HUES48 (cell line): ENCODE results near the gene SSB.
"Not testable (repeated sequence)": the region's sequence is repeated elsewhere in the genome, so short reads cannot be mapped to it uniquely, and the experiment has no call there.

Experiments
- H3K27ac ChIP-seq: one replicate; pipeline ENCODE4 v1.7.0; 2013; ENCODE audit warnings: low read depth, low read length, inconsistent platforms
- H3K27me3 ChIP-seq: 2 replicates; pipeline ENCODE4 v1.6.1; 2013; ENCODE audit warnings: mild to moderate bottlenecking, low read length; ENCODE audit not compliant: control insufficient read depth, insufficient read depth
- H3K36me3 ChIP-seq: 2 replicates; pipeline ENCODE4 v1.6.1; 2013; ENCODE audit warnings: low read length; ENCODE audit not compliant: control insufficient read depth, insufficient read depth
- H3K4me1 ChIP-seq: 2 replicates; pipeline ENCODE4 v1.6.1; 2013; ENCODE audit warnings: mild to moderate bottlenecking, low read length; ENCODE audit not compliant: control insufficient read depth, insufficient read depth
- H3K4me3 ChIP-seq: 2 replicates; pipeline ENCODE4 v1.5.1; 2013; ENCODE audit warnings: mild to moderate bottlenecking, low read depth, low read length
- H3K9ac ChIP-seq: 2 replicates; pipeline ENCODE4 v1.6.1; 2013; ENCODE audit warnings: mild to moderate bottlenecking, low read depth, low read length, moderate library complexity
- H3K9me3 ChIP-seq: 2 replicates; pipeline ENCODE4 v1.6.1; 2013; ENCODE audit warnings: low read length; ENCODE audit not compliant: control insufficient read depth, insufficient read depth

The SSB gene

DNA sequence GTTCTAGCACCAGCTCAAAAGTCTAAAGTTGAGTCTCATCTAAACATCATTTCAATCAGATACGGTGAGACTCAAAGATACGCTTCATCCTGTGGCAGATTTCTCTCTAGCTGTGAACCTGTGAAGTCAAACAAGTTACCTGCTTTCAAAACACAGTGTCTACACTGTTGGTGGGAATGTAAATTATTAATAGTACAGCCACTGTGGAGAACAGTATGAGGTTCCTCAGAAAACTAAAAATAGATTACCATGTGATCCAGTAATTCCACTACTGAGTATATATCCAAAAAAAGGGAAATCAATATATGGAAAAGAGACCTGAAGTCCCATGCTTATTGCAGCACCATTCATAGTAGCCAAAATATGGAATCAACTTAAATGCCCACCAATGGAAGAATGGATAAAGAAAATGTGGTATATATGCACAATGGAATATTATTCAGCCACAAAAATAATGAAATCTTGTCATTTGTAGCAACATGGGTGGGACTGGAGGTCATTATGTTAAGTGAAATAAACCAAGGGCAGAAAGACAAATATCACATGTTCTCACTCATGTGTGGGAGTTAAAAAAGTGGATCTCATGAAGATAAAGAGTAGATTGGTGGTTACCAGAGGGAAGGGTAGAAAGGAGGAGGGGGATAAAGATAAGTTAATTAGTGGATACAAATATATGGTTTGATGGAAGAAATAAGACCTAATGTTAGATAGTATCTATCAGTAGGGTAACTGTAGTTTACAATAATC, 40.2 kb downstream of the SSB start:
- Histone ChIP-seq H3K9ac (no peak overlapping the region), H3K4me1 (no peaks in the 10 kb centered on the region), H3K27me3 (no peaks in the 10 kb centered on the region), H3K4me3 (no peak overlapping the region), H3K27ac (no peak overlapping the region), H3K36me3 (no peaks in the 10 kb centered on the region), H3K9me3 (no peaks in the 10 kb centered on the region)

DNA sequence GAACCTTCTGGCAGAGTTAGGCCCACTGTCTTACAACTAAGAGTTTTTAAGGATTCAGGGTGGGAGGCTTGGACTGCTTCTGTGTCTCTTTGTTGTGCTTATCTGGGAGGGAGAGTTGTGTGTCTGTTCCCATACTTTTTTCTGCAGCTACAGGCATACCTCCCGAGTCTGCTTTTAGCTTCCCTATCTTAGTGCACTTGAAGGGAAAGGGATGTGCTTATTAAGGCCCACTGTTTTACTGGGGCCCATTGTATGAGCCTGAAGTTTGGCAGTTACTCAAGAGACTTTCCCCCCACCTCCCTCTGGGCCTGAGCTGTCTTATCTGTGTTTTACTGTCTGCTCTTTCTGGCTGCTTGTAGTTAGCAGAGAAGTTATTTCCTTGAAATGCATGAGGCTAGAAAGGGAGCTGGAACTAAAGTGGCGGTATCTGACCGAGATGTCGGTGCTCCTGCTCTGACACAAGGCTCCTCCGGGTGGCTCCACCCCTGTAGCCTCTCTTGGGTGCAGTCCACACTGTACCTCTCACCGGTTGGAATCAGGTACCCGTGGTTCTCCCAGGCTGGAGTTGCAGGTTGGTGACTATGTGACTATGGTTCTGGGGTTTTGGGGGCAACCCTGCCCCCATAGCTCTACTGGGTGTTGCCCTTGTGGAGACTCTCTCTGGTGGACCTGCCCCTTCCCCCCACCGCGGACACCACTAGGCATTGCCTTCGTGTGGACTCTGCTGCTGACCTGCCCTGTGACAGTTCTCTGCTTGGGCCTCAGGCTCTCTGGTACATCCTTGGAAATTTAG, 41.5 kb downstream of the SSB start:
- Histone ChIP-seq H3K36me3 (no peaks in the 10 kb centered on the region), H3K27me3 (no peaks in the 10 kb centered on the region), H3K4me1 (no peaks in the 10 kb centered on the region), H3K4me3 (no peak overlapping the region), H3K9me3 (no peaks in the 10 kb centered on the region), H3K27ac (no peak overlapping the region), H3K9ac (no peak overlapping the region)

GRCh38 chr2:169840747-169841142, 42.1 kb downstream of the SSB start:
- Histone ChIP-seq H3K4me3 (no peak overlapping the region), H3K4me1 (no peaks in the 10 kb centered on the region), H3K9me3 (no peaks in the 10 kb centered on the region), H3K36me3 (no peaks in the 10 kb centered on the region), H3K9ac (no peak overlapping the region), H3K27me3 (no peaks in the 10 kb centered on the region), H3K27ac (no peak overlapping the region)

DNA sequence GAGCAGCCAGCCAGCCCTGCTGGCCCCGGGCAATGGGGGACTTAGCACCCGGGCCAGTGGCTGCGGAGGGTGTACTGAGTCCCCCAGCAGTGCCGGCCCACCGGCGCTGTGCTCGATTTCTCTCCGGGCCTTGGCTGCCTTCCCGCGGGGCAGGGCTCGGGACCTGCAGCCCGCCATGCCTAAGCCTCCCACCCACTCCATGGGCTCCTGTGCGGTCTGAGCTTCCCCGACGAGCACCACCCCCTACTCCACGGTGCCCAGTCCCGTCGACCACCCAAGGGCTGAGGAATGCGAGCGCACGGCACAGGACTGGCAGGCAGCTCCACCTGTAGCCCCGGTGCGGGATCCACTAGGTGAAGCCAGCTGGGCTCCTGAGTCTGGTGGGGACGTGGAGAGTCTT, 43.0 kb downstream of the SSB start:
- H3K4me1 ChIP-seq, H3K27ac ChIP-seq, H3K4me3 ChIP-seq, H3K36me3 ChIP-seq, H3K9ac ChIP-seq, H3K9me3 ChIP-seq, H3K27me3 ChIP-seq: not testable (repeated sequence)

- Histone ChIP-seq H3K4me1 (no peaks in the 10 kb centered on the region), H3K9me3 (no peaks in the 10 kb centered on the region), H3K27me3 (no peaks in the 10 kb centered on the region), H3K4me3 (no peak overlapping the region), H3K36me3 (no peaks in the 10 kb centered on the region), H3K9ac (no peak overlapping the region), H3K27ac (no peak overlapping the region)
Measured at GRCh38 chr2:169845016-169845415, 46.3 kb downstream of the SSB start.

DNA sequence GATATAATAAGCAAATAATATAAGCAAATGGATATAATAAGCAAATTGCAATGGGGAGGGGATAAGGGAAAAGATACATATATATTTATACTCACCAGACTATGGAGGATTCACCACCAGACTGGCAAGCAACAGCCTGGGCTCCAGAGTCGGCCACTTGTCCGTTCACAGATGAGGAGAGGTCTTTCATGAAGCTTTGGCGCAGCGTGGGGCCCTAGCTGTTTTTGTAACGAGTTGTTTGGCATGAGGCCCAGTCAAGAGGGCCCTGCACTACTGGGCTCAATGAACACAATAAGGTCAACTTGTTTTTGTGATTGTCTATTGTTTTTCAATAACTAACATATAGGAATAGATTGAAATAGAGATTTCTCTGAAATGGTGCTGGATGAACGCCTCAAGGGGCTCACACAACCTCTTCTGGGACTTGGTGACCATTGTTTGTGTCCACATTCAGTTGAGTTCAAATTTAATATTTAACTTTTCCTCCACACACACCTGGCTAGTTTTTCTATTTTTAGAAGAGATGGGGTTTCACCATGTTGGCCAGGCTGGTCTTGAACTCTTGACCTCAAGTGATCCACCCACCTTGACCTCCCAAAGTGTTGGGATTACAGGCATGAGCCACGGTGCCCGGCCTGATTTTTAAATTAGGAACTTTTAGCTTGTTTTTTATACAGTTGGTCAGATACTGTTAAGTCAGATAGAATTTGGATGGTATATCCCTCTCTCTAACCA, 50.5 kb downstream of the SSB start:
- not testable (repeated sequence) for H3K27me3 ChIP-seq, H3K27ac ChIP-seq, H3K4me3 ChIP-seq, H3K4me1 ChIP-seq, H3K9me3 ChIP-seq, H3K9ac ChIP-seq, H3K36me3 ChIP-seq

DNA sequence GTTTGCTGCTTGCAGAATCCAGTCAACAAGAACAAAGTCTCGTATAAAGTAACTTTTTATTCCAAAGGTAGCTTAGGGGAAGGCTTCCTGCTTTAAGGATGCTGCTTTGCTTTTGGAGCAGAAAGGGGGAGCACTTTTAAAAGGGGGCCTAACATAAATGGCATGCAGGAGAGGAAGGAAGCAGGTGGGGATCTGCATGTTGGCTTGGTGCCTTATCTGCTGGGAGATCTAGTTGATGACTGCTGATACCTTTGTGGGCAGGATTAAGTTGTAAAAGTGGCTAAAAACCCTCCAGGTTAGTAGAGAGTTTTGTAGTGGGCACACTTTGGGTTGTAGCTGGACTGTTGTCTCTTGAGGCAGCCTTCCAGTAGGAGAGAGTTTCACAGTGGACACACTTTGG, 51.0 kb downstream of the SSB start:
- no peak overlapping the region for H3K9ac ChIP-seq
- H3K4me1 ChIP-seq, result no peaks in the 10 kb centered on the region
- H3K4me3 ChIP-seq, result no peak overlapping the region
- no peak overlapping the region for H3K27ac ChIP-seq
- no peaks in the 10 kb centered on the region for H3K36me3 ChIP-seq
- H3K27me3 ChIP-seq, result no peaks in the 10 kb centered on the region
- no peaks in the 10 kb centered on the region for H3K9me3 ChIP-seq

GRCh38 chr2:169853041-169853668, 54.5 kb downstream of the SSB start:
- Histone ChIP-seq H3K27ac (no peak overlapping the region), H3K27me3 (no peaks in the 10 kb centered on the region), H3K4me3 (no peak overlapping the region), H3K9ac (no peak overlapping the region), H3K4me1 (no peaks in the 10 kb centered on the region), H3K36me3 (no peaks in the 10 kb centered on the region), H3K9me3 (no peaks in the 10 kb centered on the region)

GRCh38 chr2:169855281-169856258, 56.9 kb downstream of the SSB start:
- H3K9me3 ChIP-seq, H3K4me3 ChIP-seq, H3K9ac ChIP-seq, H3K36me3 ChIP-seq, H3K4me1 ChIP-seq, H3K27ac ChIP-seq, H3K27me3 ChIP-seq: not testable (repeated sequence)

DNA sequence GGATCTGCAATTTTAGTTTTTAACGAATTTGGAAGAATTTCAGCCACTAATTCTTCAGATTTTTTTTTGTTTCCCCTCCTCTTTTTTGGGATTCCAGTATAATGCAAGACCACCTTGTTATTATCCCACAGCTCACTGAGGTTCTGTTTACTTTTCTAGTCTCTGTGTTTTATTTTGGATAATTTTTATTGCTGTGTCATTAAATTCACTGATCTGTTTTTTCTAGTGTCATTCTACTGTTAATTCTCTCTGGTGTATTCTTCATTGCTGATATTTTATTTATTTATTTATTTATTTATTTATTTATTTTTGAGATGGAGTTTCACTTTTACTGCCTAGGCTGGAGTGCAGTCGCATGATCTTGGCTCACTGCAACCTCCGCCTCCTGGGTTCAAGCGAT, 60.8 kb downstream of the SSB start:
- Histone ChIP-seq H3K27me3 (no peaks in the 10 kb centered on the region), H3K9ac (no peak overlapping the region), H3K36me3 (no peaks in the 10 kb centered on the region), H3K4me3 (no peak overlapping the region), H3K9me3 (no peaks in the 10 kb centered on the region), H3K27ac (no peak overlapping the region), H3K4me1 (peaks cover 13% of the 10 kb centered on the region)
